ENCODE data around the gene CTNNB1. TPM values are rescaled to one million over a fixed set of nuclear protein-coding genes. Genes with fewer than 3 reads are reported as not detected.

Gene CTNNB1
- total RNA-seq, 4 donors from 2014 or later: 340 to 406 (median 367) TPM

GRCh38 chr3:41202834-41203345, 3.6 kb downstream of the CTNNB1 start:
- Histone ChIP-seq H3K4me3 (peak overlapping the region; percentile 5 to 97 (median 94)), H3K36me3 (no peaks in the 10 kb centered on the region), H3K27ac (replicated peaks in 1 of 4) (no peak overlapping the region), H3K9me3 (no peaks in the 10 kb centered on the region), H3K4me1 (peaks cover 60 to 81% (median 74%) of the 10 kb centered on the region in 4 donors), H3K27me3 (no peaks in the 10 kb centered on the region)
- intact Hi-C loops (cut with DNase I): loop anchor here (5.0 to 10.0 kb wide), 2 partner anchors 231 to 488 kb away; no protein-coding TSS in a partner anchor
- TF ChIP-seq POLR2AphosphoS5 (IDR thresholded peaks at IDR 0.05) (no peak), EP300 (IDR thresholded peaks at IDR 0.05) (no peak), CTCF (IDR thresholded peaks at IDR 0.05) (peak in 2 of 3 experiments; percentile 30 to 44), POLR2A (IDR thresholded peaks at IDR 0.05; ENCODE audit: low read depth) (no peak)
- no peak for DNase-seq (ENCODE audit: extremely low spot score)

GRCh38 chr3:41204369-41204768, 5.1 kb downstream of the CTNNB1 start:
- WGBS: 89% methylated on average over 1 of the region's 1 CpG
- DNase-seq (ENCODE audit: extremely low spot score): no peak
- Histone ChIP-seq H3K36me3 (no peaks in the 10 kb centered on the region), H3K4me1 (peaks cover 73 to 87% (median 82%) of the 10 kb centered on the region in 4 donors), H3K27ac (replicated peaks in 1 of 4) (no peak overlapping the region), H3K4me3 (no peak overlapping the region), H3K27me3 (no peaks in the 10 kb centered on the region), H3K9me3 (no peaks in the 10 kb centered on the region)
- intact Hi-C loops (cut with DNase I): loop anchor here (5.0 to 10.0 kb wide), 2 partner anchors 232 to 490 kb away; no protein-coding TSS in a partner anchor
- no peak for TF ChIP-seq POLR2A (IDR thresholded peaks at IDR 0.05; ENCODE audit: low read depth)
- no peak for TF ChIP-seq EP300 (IDR thresholded peaks at IDR 0.05)
- no peak for TF ChIP-seq CTCF (IDR thresholded peaks at IDR 0.05)
- TF ChIP-seq POLR2AphosphoS5 (IDR thresholded peaks at IDR 0.05): no peak

GRCh38 chr3:41205591-41205990, 6.3 kb downstream of the CTNNB1 start:
- no peaks in the 10 kb centered on the region for H3K36me3 ChIP-seq
- DNase-seq (ENCODE audit: extremely low spot score): no peak
- intact Hi-C loops (cut with DNase I): loop anchor here (5.0 to 10.0 kb wide), 2 partner anchors 491 to 623 kb away; no protein-coding TSS in a partner anchor
- H3K27ac ChIP-seq (replicated peaks in 1 of 4): no peak overlapping the region
- H3K4me3 ChIP-seq: no peak overlapping the region
- TF ChIP-seq POLR2AphosphoS5 (IDR thresholded peaks at IDR 0.05) (no peak), POLR2A (IDR thresholded peaks at IDR 0.05; ENCODE audit: low read depth) (no peak), EP300 (IDR thresholded peaks at IDR 0.05) (no peak), CTCF (IDR thresholded peaks at IDR 0.05) (no peak)
- H3K27me3 ChIP-seq: no peaks in the 10 kb centered on the region
- peaks cover 73 to 87% (median 83%) of the 10 kb centered on the region in 4 donors for H3K4me1 ChIP-seq
- H3K9me3 ChIP-seq: no peaks in the 10 kb centered on the region
- WGBS: 70% methylated on average over 9 of the region's 9 CpGs

DNA sequence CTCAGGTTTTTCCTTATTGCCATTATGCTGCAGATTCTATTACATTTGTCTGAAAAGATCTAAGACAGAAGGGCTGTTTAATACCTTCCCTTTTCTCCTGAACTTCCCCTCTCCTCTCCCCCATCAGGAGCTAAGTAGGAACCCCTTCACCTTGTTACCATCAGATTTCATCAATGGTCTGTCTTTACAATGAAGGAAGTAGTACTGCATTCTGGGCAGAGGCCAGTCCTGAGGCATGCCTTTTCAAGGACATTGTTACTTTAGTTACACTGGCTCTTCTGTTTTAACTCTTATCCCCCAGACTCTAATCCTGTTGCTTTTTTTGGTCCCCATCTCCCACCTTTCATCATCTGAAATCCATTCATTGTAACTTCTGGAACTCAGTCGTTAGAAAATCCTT, 8.1 kb downstream of the CTNNB1 start:
- TF ChIP-seq POLR2AphosphoS5 (IDR thresholded peaks at IDR 0.05) (no peak), CTCF (IDR thresholded peaks at IDR 0.05) (no peak), EP300 (IDR thresholded peaks at IDR 0.05) (no peak)
- H3K27me3 ChIP-seq: no peaks in the 10 kb centered on the region
- no peaks in the 10 kb centered on the region for H3K36me3 ChIP-seq
- no peaks in the 10 kb centered on the region for H3K9me3 ChIP-seq
- intact Hi-C loops (cut with DNase I): loop anchor here (5.0 to 10.0 kb wide), 2 partner anchors 493 to 625 kb away; no protein-coding TSS in a partner anchor
- 24% methylated on average over 1 of the region's 1 CpG for WGBS
- peaks cover 64 to 81% (median 80%) of the 10 kb centered on the region in 4 donors for H3K4me1 ChIP-seq
- H3K27ac ChIP-seq (replicated peaks in 1 of 4): no peak overlapping the region
- no peak overlapping the region for H3K4me3 ChIP-seq
- DNase-seq (ENCODE audit: extremely low spot score): no peak

Data from esophagus muscularis mucosa (tissue), 4 donors.